NCI-H82 (cell line): ENCODE results near the gene CCL2.
"Not testable (repeated sequence)": the region's sequence is repeated elsewhere in the genome, so short reads cannot be mapped to it uniquely, and the experiment has no call there.

Experiments
- DNase-seq: peaks from one replicate; lab custom pipeline; 2025; lab: John Stamatoyannopoulos, UW

CCL2 gene

GRCh38 chr17:34254651-34255380 lies at the start of gene CCL2:
Gene CCL2 (plus strand): TSS chr17:34255285. CDS start chr17:34255350, 65 bp downstream.
- DNase-seq: peak; percentile 63

GRCh38 chr17:34205401-34205800 lies 49.7 kb upstream of the CCL2 start:
- DNase-seq: no peak

- DNase-seq: no peak
Measured at GRCh38 chr17:34206569-34206968, 48.5 kb upstream of the CCL2 start.

- no peak for DNase-seq
Measured at GRCh38 chr17:34207572-34207971, 47.5 kb upstream of the CCL2 start.

- no peak for DNase-seq
Measured at GRCh38 chr17:34218748-34219147, 36.3 kb upstream of the CCL2 start.

- no peak for DNase-seq
Measured at GRCh38 chr17:34219405-34219804, 35.7 kb upstream of the CCL2 start.

GRCh38 chr17:34220045-34220751 lies 34.9 kb upstream of the CCL2 start:
- no peak for DNase-seq

GRCh38 chr17:34220752-34221395 lies 34.2 kb upstream of the CCL2 start:
- DNase-seq: no peak

- no peak for DNase-seq
Measured at GRCh38 chr17:34221411-34221810, 33.7 kb upstream of the CCL2 start.

GRCh38 chr17:34222722-34223497 lies 32.2 kb upstream of the CCL2 start:
- no peak for DNase-seq

- DNase-seq: no peak
Measured at GRCh38 chr17:34225046-34225445, 30.0 kb upstream of the CCL2 start.

- DNase-seq: no peak
Measured at GRCh38 chr17:34226011-34226743, 28.9 kb upstream of the CCL2 start.

GRCh38 chr17:34226744-34227034 lies 28.4 kb upstream of the CCL2 start:
- DNase-seq: no peak

- DNase-seq: not testable (repeated sequence)
Measured at GRCh38 chr17:34227293-34227692, 27.8 kb upstream of the CCL2 start.

GRCh38 chr17:34227707-34228106 lies 27.4 kb upstream of the CCL2 start:
- DNase-seq: no peak

GRCh38 chr17:34228781-34229180 lies 26.3 kb upstream of the CCL2 start:
- DNase-seq: no peak

- DNase-seq: no peak
Measured at GRCh38 chr17:34230342-34230741, 24.7 kb upstream of the CCL2 start.

GRCh38 chr17:34234616-34235015 lies 20.5 kb upstream of the CCL2 start:
- no peak for DNase-seq

- DNase-seq: no peak
Measured at GRCh38 chr17:34235389-34236028, 19.6 kb upstream of the CCL2 start.

GRCh38 chr17:34236281-34236892 lies 18.7 kb upstream of the CCL2 start:
- DNase-seq: no peak

GRCh38 chr17:34237458-34237857 lies 17.6 kb upstream of the CCL2 start:
- no peak for DNase-seq
